NCI-H460 (cell line): ENCODE results near the gene FNDC5. TPM values are rescaled to one million over a fixed set of nuclear protein-coding genes. Genes with fewer than 3 reads are reported as not detected.

ENCODE experiments used
- DNase-seq: peaks from one replicate; pipeline ENCODE4 v3.0.0-alpha.2; 2016; ENCODE audit warnings: low read depth; ENCODE audit errors: extremely low read depth
- total RNA-seq: library from RNA; depleted of rRNA; stranded (reverse); fragments of >200 nt; shearing (Covaris generic); gene quantifications from 2 replicates; pipeline ENCODE4 v1.2.3, GENCODE V29; 2014

The FNDC5 gene
- total RNA-seq, 1 experiment from 2014 or later: 0.59 TPM

DNA sequence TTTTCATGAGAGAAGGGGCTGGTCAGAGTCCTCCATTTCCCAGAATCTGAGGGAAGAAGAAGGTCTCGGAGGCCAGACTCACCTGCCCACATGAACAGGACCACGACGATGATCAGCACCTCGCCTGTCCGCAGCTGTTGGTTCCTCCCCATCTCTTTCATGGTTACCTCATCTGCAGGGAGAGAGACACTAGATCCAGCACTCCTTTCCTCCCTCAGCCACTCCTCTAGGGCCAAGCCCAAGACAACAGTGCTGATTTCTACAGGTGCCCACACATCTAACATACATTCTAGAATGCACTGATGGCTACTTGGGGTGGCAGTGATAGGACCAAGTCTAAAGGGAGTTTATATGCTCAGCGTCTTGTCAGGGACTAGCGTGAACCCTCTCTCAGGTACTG, 3.0 kb downstream of the FNDC5 start:
- DNase-seq: no peak

DNA sequence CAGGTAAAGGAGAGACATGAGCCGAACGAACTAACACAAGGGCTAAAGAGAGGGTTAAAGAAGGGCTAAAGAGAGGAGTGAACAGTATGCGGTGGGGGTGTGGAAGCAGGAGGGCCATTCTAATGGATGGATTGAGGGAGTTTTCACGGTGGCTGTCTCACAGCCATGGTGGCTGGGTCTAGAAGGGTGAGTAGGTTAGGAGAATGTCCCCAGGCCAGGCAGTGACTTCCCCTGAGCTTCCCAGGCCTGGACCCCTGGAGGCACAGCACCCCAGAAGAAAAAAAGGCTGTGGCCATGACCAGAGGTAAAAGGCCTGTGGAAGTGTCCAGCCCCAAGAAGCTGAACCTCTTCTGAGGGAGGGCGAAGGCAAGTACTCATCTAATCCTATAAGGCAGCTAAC, 3.6 kb downstream of the FNDC5 start:
- no peak for DNase-seq

DNA sequence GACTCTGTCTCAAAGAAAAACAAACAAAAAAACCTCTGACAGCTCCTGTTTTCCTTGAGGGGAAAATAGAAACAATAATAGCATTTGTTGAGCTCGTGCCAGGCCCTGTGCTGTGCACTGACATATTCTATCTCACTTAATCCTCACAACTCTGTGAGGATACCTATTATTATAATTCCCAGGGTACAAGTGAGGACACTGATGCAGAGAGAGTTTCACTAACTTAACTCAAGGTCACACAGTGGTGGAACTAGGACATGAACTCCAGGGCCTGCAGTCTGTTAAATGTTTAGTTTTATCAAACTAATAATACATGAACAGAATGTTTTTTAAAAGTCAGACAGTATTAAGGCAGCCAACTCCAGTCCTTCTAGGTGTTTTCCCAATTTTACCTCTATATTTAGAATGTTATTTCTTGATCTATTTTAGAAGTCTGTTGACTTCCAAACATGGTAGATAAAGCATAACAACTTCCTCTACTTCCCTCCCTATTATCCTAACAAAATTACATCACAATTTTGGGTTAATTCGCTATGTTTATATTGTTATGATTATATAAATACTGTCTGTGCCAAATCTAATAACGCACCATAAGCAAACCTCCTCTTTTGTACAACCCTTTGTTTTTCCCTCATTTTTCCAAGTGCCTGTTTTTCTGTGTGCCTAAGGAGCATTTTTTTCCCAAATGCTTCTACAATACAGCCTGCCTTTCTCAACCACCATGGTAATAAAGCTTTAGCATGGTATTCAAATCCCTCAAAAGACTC, 4.9 kb downstream of the FNDC5 start:
- no peak for DNase-seq

DNA sequence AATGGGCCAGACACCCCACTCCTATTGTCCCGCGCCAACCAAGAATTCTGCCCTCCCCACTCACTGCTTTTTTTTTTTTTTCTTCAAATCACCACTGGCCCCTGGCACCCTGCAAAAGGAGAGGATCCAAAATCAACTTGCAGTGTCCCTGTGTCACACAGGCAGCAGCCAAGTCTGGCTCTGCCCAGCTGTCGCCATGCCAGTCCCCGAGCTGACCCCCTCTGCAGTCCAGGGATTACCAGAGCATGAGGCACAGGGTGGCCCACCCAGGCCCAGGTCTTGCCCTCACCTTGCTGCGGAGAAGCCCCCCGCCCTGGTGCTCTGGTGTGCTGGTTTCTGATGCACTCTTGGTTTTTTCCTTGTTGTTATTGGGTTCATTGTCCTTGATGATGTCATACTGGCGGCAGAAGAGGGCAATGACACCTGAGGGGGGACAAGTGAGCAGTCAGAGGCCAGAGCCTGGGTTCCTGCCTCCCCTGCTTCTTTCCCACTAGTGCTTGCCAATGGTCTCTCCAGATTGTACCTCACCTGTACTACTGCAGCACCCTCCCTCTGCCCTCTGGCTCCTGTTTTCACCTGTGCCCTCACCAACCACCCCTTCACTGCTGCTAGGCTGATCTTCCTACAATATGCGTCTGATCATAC, 6.2 kb downstream of the FNDC5 start:
- DNase-seq: no peak

DNA sequence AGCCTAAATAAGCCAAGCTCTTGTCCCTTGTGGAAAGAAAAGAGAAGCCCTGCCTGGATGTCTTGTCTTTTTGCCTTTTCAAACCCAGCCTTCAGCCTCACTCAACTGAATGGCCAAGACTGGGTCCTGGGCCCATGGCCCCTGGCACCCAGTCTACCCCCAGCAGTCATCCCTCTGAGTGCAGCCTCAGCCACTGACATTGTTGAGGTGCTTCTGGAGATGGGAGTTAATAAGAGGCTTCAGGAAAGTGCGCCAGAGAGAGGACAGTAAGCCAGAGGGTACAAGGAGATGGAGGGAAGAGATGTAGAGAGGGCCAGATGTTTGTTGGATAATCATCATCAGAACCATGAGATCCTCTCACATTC, 6.8 kb downstream of the FNDC5 start:
- DNase-seq: no peak

DNA sequence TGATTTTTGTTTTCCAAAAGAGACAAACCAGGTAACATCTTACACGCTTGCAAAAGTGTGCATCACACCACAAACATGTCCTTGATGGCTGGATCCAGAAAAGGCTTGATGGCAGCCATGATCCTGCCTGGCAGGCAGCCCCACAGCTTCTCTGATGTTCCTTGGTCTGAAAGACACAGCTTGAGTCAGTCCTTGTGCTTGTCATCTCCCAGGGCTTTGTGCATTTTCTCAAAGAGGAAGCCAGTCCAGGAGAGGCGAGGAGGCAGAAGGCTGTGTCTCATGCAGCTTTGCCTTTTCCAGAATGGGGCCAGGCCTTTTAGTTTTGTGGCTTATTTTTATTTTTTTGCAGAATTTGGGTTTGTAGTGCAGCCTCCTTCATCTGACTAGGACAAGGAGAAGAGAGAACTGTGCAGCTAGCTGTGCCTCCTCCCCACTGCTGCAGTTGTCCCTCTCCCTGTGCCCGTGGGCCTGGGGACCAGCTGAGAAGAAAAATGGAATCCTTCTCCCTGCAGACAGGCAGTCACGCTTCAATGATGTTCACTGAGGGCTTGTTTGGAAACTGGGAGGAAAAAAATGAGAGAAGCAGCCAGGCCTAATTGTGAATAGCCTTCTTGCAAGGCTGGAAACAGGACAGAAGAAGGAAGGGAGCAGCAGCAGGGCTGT, 7.4 kb downstream of the FNDC5 start:
- DNase-seq: no peak

DNA sequence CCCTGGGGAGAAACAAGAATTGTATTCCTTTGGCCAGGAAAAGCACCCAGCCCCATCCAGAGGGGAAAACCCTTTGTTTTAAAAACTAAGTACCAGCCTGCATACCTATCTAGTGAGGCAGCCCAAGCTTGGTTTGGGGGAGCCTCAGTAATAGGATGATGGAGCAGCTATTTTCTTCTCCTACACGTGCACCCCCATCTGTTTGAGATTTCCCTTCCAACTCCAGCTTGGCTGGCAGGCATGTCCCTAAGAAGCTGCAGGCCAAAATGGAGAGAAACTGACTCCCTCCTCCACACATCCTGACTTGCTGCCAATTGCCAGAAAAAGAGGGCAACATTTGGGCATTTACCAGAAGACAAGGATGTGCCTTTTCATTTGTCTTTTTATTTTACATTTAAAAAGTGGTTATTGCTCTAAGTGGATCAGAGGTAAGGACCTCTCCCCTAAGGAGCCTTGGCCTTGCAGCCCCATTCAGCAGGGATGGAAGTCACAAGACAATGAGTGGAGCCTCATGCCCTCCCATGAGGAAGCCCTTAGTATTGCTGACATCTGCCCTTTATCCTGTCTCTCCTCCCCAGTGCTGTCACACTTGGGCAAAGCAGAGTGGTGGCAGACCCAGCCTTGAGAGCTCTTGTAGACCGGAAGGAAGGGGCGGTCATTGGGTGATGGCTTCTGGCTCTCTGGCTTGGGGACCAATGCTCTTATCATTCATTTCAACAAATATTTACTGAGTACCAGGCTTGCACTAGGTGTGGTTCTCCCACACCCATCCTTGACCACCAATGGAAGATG, 8.6 kb downstream of the FNDC5 start:
- no peak for DNase-seq

DNA sequence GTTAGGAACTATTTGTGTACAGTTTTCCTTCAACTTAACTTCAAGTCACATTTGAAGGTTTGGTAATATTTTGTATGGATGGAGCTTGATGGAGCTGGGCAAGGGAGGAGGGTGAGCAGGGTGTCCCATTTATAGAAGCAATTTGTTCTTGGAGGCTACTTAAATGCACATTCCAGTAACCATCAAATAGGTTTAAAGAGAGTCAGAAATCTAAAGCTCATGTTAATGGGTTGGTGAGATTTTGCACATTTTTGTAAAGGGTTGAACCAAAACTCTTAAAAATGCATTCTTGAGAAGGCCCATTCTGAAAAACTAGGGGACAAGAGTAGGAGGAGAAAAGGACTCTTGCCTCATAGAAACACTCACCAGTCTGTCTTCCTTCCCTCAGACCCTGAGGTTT, 10.1 kb downstream of the FNDC5 start:
- DNase-seq: no peak

DNA sequence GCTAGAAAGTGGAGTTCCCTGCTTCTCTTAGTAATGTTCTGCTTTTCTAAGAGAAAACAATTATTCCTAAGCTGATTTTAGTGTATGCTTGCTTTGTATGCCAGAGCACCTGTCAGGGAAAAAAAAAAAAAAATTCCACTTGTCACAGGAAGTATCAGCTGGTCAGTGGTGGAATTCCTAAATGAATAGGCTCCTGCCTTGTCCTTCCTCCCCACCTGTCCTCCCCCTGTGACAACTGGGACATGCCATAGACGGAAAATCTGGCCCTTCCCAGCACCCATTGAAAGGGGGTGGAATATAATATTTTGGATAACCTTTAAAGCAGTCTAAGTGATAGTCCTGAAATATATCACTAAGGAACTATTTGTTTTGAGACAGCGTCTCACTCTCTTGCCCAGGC, 10.8 kb downstream of the FNDC5 start:
- no peak for DNase-seq

DNA sequence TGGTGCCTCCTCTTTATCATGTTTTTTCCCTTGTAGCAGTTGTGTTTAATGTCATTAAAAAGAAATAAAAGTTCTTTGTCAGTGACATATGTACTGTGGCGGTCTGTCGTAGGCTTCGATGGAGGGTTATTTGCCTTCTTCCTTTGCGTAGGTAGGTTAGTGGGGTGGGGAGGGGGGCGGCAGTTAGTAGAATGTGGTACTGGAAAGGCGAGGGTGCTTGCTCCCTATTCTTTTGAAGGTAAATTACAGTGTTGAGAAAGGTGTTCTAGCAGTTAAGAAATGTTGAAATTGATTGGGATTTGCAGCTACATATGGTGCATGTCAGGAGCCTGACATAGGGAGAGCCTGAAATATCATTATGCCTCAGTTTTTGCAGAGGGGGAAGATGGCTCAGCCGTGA, 11.9 kb downstream of the FNDC5 start:
- no peak for DNase-seq

DNA sequence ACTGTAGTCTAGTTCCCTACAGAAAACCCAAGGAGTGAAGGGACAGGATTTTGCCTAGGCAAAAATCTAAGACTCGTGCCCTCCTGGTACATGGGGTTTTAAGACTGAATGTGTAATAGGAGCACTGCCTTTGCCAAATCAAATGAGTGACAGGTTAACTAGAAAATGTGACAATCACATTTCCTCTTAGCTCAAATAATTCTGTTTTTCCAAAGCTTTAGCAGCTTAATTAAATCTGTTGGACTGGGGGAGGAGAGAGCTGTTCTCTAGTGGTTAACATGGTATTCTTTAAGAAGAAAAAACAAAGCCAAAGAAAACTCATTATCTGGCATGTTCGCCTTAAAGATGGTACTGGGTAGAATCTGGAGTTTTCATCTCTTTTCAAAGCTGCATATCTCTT, 12.6 kb downstream of the FNDC5 start:
- DNase-seq: no peak

DNA sequence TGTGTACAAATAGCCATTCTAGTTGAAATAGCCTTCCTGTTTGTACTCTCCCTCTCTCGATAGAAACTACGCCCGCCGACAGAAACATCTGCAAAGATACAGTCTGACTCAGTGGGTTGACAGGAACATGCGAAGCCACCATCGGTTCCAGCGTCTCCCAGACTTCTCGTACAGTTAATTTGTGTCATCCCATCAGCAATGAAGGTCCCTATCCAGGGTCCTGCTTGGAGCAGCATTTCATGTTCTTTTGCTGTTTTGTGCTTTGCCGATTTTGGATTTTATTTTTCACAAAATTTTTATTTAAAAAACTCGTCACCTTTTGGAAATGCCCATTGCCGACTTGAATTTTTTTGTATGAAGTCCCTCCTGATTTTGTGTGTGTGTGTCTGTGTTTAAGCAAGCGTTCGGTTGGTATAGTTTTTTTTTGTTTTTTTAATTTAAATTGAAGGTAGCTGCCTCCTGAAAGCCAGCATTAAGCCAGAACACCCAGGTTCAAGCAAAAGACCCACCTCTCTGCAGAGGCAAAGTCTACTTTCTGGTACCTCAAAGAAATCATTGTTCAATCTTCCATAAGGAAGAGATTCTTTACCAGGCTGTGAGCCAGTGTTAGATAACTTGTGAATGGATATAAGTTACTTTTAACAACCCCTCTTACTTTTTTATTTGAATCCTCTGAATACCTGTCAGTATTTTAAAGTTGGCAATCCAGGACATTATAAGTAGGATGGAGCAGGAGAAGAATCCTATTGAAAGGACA, 14.7 kb downstream of the FNDC5 start:
- DNase-seq: no peak

DNA sequence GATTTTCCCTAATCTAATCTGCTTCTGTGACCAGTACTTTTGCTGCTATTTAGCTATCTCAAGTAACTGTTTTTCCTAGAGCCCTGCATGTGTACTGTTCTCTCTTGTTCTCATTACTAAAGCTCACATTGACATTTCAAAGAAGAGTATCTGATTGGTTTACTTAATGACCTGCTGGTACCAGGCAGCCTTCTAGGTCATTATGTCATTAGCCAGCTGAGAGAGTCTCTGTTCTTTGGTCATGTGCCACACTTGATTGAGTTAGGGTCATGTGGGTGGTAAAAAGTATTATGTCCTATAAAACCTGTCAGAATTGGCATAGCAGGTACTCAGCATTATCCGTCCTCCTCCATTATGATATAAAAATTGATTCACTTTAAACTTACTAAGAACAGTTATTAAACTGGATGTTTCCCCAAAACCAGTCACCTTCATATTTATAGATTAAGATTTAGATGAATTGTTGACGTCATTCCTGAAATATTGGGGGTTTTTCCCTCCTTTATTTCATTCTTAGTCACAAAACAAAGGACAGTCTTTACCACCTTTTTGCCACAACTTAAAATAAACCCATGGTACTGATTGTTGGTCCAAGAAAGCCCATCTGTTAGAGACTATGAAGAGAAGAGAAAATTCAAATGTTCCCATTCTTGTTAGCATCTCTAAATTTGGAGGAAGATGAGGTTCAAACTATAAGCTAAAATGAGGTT, 22.2 kb downstream of the FNDC5 start:
- no peak for DNase-seq

DNA sequence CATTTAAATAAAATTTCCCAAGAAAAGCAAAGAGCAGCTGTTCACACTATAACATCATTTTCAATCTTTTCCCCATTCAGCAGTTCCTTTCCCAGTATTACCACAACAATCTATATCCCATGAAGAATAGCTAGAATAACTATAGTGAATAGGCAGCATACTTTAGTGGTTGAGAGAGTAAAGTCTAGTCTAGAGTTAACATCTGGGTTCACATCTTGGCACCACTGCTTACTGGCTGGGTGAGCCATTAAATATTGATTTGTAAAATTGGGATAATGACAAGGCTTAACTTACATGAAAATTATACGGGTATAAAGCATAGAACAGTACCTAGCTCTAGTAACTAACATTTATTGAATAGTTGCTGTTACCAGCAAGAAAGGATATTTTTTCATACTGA, 38.8 kb downstream of the FNDC5 start:
- DNase-seq: no peak

DNA sequence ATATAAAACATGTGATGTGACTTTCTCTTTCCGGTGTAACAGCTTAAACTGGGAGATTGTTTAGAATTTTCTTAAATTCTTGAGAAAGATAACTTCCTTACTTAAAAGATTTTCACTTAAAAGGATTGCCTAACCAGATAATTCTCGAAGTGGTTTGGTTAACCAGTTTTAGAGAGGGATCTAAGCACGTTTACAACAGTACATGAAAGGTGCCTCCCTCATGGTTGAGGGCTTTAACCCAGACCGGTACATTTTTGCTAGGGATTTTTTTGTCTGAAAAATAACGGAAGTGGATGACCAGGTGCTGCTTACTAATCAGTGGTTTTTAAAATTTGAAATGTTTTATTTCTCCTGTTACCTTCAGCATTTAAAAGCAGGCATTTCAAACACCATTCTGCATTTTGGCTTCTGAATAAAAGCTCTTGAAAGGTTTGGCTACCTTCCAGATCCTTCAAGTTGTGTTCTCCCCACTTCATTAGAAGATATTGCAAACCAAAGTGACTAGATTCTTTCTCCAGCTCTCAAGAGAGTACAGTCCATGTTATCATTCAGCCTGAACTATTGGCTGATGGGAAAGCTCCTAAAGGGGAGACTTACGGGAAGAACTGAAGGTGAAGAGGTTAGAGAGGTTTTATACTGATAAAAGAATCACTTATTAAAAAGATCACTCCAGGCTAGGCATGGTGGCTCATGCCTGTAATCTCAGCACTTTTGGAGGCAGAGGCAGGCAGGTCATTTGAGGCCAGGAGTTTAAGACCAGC, 40.4 kb downstream of the FNDC5 start:
- no peak for DNase-seq

DNA sequence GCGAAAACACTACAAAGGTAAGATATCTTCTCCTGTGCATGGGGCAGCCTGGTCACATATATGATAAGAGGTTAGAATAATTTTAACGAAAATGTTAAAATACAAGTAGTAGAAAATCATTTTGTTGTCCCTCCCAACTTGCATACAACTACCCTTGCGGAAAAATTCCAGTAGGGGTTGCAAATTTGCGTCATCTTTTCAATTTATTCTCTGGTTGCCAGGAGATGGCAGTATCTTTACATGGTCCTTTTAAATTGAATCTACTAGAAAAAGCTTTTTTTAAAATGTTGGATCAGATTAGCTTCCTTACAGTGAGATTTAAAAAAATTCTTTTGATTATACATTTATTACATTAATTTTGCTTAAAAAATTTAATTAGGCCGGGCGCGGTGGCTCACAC, 42.4 kb downstream of the FNDC5 start:
- no peak for DNase-seq

DNA sequence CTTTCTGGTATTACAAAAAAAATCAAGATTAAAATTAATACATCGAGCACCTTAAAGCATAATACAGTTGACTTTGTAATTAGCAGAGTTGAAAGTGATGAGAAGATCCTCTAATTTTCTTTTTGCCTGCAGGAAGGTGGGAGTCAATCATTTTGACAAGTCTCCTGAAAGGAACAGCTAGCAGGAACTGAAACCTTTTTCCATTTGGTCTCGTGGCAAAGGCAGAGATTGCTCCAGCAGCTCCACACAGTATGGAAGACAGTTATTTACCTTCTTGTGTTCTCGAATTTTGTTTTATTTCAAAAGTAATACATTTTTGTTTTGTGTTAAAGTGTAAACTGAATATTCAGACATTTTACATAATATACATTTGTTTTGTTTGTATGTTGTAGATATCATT, 45.5 kb downstream of the FNDC5 start:
- DNase-seq: no peak

DNA sequence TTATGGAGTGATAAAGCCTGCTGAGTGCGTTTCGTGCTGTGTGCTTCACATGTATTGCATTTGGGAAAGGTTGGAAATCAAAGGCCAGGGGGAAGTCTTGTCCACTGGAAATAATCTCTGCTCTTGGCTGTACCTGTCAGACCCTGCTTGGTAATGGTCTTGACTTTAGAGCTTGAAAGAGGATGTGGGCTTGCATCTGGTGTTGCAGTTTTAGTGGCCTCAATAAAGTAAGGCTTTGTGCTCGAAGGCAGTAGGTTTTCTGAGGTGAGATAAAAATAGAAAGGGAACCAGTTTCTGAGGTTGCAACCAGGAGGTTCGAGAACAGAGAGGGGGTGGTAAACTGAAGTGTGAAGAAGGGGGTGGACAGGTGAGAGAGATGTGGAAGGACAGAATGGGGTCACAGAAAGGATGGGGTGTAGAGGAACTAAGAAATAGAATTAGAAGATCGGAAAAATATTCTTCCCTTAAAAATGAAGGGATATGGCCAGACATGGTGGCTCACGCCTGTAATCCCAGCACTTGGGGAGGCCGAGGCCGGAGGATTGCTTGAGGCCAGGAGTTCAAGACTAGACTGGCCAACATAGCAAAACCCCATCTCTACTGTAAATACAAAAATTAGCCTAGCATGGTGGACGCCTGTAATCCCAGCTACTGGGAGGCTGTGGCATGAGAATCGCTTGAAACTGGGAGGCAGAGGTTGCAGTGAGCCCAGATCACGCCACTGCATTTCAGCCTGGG, 51.7 kb downstream of the FNDC5 start:
- DNase-seq: no peak
